ENCODE results near the gene MIX23. TPM values are rescaled to one million over a fixed set of nuclear protein-coding genes. Genes with fewer than 3 reads are reported as not detected.

MIX23 gene
- total and polyA plus RNA-seq, 10 of the 15 experiments (the other 5 are each of a cell fraction or from before 2014, with no cell fraction given), result 30.0 to 176 (median 62.4) TPM

DNA sequence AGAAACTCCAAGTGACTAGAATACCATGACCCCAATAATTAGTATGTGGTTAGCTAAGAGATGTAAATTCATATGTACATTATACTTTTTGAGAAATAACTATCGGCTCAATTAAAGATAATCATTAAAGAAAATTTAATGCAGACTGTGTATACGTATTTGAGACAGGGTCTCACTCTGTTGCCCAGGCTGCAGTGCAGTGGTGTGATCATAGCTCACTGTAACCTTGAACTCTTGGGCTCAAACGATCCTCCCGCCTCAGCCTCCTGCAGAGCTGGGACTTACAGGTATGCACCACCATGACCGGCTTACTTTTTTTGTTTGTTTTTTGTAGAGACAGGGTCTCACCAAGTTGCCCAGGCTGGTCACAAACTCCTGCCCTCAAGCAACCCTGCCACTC is 66.7 kb downstream of the MIX23 start:
- no peak for FAIRE-seq
- no peak for ATAC-seq
- H2AFZ ChIP-seq (ENCODE audit: control insufficient read depth, low read depth, low read length), result no peak overlapping the region
- TF ChIP-seq ASH2L (IDR thresholded peaks at IDR 0.05; ENCODE audit: borderline replicate concordance, low read depth) (no peak), GATAD2B (conservative IDR thresholded peaks at IDR 0.05; ENCODE audit: low read depth) (no peak), RFX5 (IDR thresholded peaks at IDR 0.05; ENCODE audit: low read depth, low read length) (no peak), HDAC2 (IDR thresholded peaks at IDR 0.05) (no peak), RBBP5 (conservative IDR thresholded peaks at IDR 0.05) (no peak), ZSCAN29 (IDR thresholded peaks at IDR 0.05) (no peak), MTA3 (IDR thresholded peaks at IDR 0.05; ENCODE audit: borderline replicate concordance, low read length) (no peak), SREBF1 (IDR thresholded peaks at IDR 0.05; ENCODE audit: low read length) (no peak), MYB (IDR thresholded peaks at IDR 0.05; ENCODE audit: borderline replicate concordance, low read depth, low read length) (no peak), RCOR1 (conservative IDR thresholded peaks at IDR 0.05; ENCODE audit: low read depth, low read length) (no peak), BHLHE40 (IDR thresholded peaks at IDR 0.05; ENCODE audit: borderline replicate concordance in 1 of 2, low read depth in 2 of 2, low read length in 1 of 2) (no peak), CBFB (IDR thresholded peaks at IDR 0.05; ENCODE audit: low read depth) (no peak), STAT1 (conservative IDR thresholded peaks at IDR 0.05) (no peak), NFYA (IDR thresholded peaks at IDR 0.05; ENCODE audit: borderline replicate concordance, low read depth, low read length) (no peak)
- TF ChIP-seq, protein P1, sequence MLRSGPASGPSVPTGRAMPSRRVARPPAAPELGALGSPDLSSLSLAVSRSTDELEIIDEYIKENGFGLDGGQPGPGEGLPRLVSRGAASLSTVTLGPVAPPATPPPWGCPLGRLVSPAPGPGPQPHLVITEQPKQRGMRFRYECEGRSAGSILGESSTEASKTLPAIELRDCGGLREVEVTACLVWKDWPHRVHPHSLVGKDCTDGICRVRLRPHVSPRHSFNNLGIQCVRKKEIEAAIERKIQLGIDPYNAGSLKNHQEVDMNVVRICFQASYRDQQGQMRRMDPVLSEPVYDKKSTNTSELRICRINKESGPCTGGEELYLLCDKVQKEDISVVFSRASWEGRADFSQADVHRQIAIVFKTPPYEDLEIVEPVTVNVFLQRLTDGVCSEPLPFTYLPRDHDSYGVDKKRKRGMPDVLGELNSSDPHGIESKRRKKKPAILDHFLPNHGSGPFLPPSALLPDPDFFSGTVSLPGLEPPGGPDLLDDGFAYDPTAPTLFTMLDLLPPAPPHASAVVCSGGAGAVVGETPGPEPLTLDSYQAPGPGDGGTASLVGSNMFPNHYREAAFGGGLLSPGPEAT (IDR thresholded peaks at IDR 0.05; ENCODE audit: low read depth), result no peak
- TF ChIP-seq, protein P2, sequence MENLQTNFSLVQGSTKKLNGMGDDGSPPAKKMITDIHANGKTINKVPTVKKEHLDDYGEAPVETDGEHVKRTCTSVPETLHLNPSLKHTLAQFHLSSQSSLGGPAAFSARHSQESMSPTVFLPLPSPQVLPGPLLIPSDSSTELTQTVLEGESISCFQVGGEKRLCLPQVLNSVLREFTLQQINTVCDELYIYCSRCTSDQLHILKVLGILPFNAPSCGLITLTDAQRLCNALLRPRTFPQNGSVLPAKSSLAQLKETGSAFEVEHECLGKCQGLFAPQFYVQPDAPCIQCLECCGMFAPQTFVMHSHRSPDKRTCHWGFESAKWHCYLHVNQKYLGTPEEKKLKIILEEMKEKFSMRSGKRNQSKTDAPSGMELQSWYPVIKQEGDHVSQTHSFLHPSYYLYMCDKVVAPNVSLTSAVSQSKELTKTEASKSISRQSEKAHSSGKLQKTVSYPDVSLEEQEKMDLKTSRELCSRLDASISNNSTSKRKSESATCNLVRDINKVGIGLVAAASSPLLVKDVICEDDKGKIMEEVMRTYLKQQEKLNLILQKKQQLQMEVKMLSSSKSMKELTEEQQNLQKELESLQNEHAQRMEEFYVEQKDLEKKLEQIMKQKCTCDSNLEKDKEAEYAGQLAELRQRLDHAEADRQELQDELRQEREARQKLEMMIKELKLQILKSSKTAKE (IDR thresholded peaks at IDR 0.05; ENCODE audit: low read depth, poor library complexity, severe bottlenecking), result no peak
- TF ChIP-seq, protein P3, sequence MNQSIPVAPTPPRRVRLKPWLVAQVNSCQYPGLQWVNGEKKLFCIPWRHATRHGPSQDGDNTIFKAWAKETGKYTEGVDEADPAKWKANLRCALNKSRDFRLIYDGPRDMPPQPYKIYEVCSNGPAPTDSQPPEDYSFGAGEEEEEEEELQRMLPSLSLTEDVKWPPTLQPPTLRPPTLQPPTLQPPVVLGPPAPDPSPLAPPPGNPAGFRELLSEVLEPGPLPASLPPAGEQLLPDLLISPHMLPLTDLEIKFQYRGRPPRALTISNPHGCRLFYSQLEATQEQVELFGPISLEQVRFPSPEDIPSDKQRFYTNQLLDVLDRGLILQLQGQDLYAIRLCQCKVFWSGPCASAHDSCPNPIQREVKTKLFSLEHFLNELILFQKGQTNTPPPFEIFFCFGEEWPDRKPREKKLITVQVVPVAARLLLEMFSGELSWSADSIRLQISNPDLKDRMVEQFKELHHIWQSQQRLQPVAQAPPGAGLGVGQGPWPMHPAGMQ (IDR thresholded peaks at IDR 0.05; ENCODE audit: borderline replicate concordance), result no peak
- TF ChIP-seq, protein P4, sequence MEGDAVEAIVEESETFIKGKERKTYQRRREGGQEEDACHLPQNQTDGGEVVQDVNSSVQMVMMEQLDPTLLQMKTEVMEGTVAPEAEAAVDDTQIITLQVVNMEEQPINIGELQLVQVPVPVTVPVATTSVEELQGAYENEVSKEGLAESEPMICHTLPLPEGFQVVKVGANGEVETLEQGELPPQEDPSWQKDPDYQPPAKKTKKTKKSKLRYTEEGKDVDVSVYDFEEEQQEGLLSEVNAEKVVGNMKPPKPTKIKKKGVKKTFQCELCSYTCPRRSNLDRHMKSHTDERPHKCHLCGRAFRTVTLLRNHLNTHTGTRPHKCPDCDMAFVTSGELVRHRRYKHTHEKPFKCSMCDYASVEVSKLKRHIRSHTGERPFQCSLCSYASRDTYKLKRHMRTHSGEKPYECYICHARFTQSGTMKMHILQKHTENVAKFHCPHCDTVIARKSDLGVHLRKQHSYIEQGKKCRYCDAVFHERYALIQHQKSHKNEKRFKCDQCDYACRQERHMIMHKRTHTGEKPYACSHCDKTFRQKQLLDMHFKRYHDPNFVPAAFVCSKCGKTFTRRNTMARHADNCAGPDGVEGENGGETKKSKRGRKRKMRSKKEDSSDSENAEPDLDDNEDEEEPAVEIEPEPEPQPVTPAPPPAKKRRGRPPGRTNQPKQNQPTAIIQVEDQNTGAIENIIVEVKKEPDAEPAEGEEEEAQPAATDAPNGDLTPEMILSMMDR (IDR thresholded peaks at IDR 0.05 in 2 of 3, conservative IDR thresholded peaks at IDR 0.05 in 1 of 3; ENCODE audit: control insufficient read depth in 2 of 3, extremely low read depth in 1 of 3, insufficient read depth in 1 of 3, low read depth in 3 of 3, low read length in 3 of 3), result no peak
- H3K27me3 ChIP-seq (replicated peaks in 1 of 2; ENCODE audit: control insufficient read depth in 2 of 2, insufficient read depth in 2 of 2, low read length in 1 of 2), result no peaks in the 10 kb centered on the region
- H3K4me2 ChIP-seq (ENCODE audit: control insufficient read depth, insufficient read depth), result no peak overlapping the region
- SMC1A ChIA-PET (ENCODE audit: uncharacterized antibody, unreplicated experiment), result interaction anchor here (0.8 to 1.1 kb wide), 2 partner anchors 12 to 47 kb away, joined by 3 read pairs; no protein-coding TSS in a partner anchor
- peaks cover 7% of the 10 kb centered on the region for H3K4me1 ChIP-seq (ENCODE audit: control insufficient read depth, insufficient read depth, low read length)
- no peak overlapping the region for H3K4me3 ChIP-seq
- in situ Hi-C loops (cut with MboI) (no loop called here), intact Hi-C loops (cut with micrococcal nuclease; ENCODE audit: unreplicated experiment) (no loop called here)
- BruUV-seq (replicated peaks), result no TSS peak
- no peak overlapping the region for H3K27ac ChIP-seq (ENCODE audit: control insufficient read depth, insufficient read depth)
- H3K79me2 ChIP-seq (ENCODE audit: control insufficient read depth, insufficient read depth, low read length), result no peaks in the 10 kb centered on the region
- no peaks in the 10 kb centered on the region for H3K36me3 ChIP-seq (ENCODE audit: control insufficient read depth in 2 of 2, insufficient read depth in 2 of 2, low read length in 1 of 2)
- CTCF ChIA-PET, result no interaction called here
- POLR2A ChIA-PET, result interaction anchor here (0.6 kb wide), 1 partner anchor 11 kb away, joined by 5 read pairs; no protein-coding TSS in a partner anchor
- no peak for DNase-seq (ENCODE audit: low read depth, low spot score)
- WGBS (ENCODE audit: insufficient coverage, insufficient replicate concordance, low lambda C conversion rate, missing lambda C conversion rate), result 73% methylated on average over 5 of the region's 5 CpGs
- H3K9ac ChIP-seq (ENCODE audit: control insufficient read depth, insufficient read depth, low read length), result no peak overlapping the region
- RAD21 ChIA-PET (ENCODE audit: unreplicated experiment), result no interaction called here
- no peaks in the 10 kb centered on the region for H4K20me1 ChIP-seq (ENCODE audit: control insufficient read depth, insufficient read depth)
- peaks cover 2% of the 10 kb centered on the region; the same call in 1 of the 3 replicates for H3K9me3 ChIP-seq (replicated peaks; ENCODE audit: control insufficient read depth, insufficient read depth, low read length)

Data from GM12878 (cell line).